Ovary (tissue), 9 donors: Measurements from ENCODE around the gene HRAS. TPM values are rescaled to one million over a fixed set of nuclear protein-coding genes. Genes with fewer than 3 reads are reported as not detected.

Experiments
- DNase-seq, 5 donors: peaks; one replicate each; pipeline ENCODE4 v3.0.0-alpha.2; 2019 to 2020
- H3K27ac ChIP-seq, 2 donors: fragments of 200-600 bp; one replicate each; pipeline versions ENCODE4 v1.5.1 to v1.8.0; 2019 to 2022
- H3K27me3 ChIP-seq: fragments of 200-600 bp; one replicate; pipeline ENCODE4 v1.8.0; 2022
- H3K36me3 ChIP-seq: fragments of 200-600 bp; sonication (generic); one replicate; pipeline ENCODE4 v1.5.1; 2019
- H3K4me1 ChIP-seq: one replicate; pipeline ENCODE4 v1.8.1; 2013; ENCODE audit warnings: mild to moderate bottlenecking, moderate library complexity; ENCODE audit not compliant: insufficient read depth
- H3K4me3 ChIP-seq: fragments of 200-600 bp; sonication (generic); one replicate; pipeline ENCODE4 v1.5.1; 2017
- H3K9me3 ChIP-seq, 2 donors: fragments of 200-600 bp in 1 of 2; sonication (generic) in 1 of 2; one replicate each; pipeline versions ENCODE4 v1.5.1 to v1.8.1; 2013 to 2019; ENCODE audit warnings: mild to moderate bottlenecking in 1 of 2, moderate library complexity in 1 of 2
- CTCF ChIP-seq, 3 donors: fragments of 450-650 bp in 2 of 3; fragments of 200-600 bp in 1 of 3; IDR thresholded peaks; one replicate each; pipeline versions ENCODE4 v1.5.1 to v1.8.0; 2016 to 2022; ENCODE audit warnings: antibody characterized with exemption in 3 of 3, mild to moderate bottlenecking in 1 of 3
- EP300 ChIP-seq: sonication (generic); formaldehyde crosslinking; IDR thresholded peaks from one replicate; pipeline ENCODE4 v1.6.1; 2017; ENCODE audit warnings: antibody characterized with exemption
- POLR2A ChIP-seq: fragments of 450-650 bp; IDR thresholded peaks from one replicate; pipeline ENCODE4 v1.6.1; 2017; ENCODE audit warnings: antibody characterized with exemption, mild to moderate bottlenecking, moderate library complexity
- WGBS, 3 donors: extraction: QIAGEN DNeasy Blood & Tissue Kit in 1 of 3; methylation state at CpG; one replicate each; pipeline versions ENCODE4 v1.1.5 to v1.1.7; 2013 to 2017; 5-methylcytosine and 5-hydroxymethylcytosine counted together
- intact Hi-C, 4 donors: fragments of 100-400 bp; cut with DNase I; formaldehyde crosslinking; loops; one replicate each; pipeline versions ENCODE4 v1.11.0 to v1.15.1; 2022 to 2023
- polyA plus RNA-seq, 2 donors: library from polyadenylated mRNA; stranded (reverse); fragments of 200-250 nt in 1 of 2; fragments of 350-450 nt in 1 of 2; fragmentation: Illumina TruSeq in 1 of 2; extraction: RNeasy Lipid Tissue Mini Kit (QIAGEN cat#74804) in 1 of 2; gene quantifications; one replicate each; pipeline ENCODE4 v1.2.3, GENCODE V29; 2013 to 2014
- total RNA-seq, 7 donors: library from RNA; depleted of rRNA in 2 of 7; stranded (reverse); fragments of >200 nt in 2 of 7; fragmentation: NEBNext Ultra II Directional in 3 of 7; extraction: Animal tissue kit (Norgen Biotek cat#: 25700) in 3 of 7; gene quantifications; one replicate each; pipeline versions ENCODE4 v1.1.0 to v1.2.4, GENCODE V29; 2016 to 2023
- donor health status: DM: no; HTN: no; CAD: no; lungs with moderate emphysema.
- donor health status: DM: no; HTN: no; CAD: no.
- donor health status: Bipolar disorder and iron deficiency.
- donor health status: DM: yes; HTN: yes; CAD: no.
- donor health status: DM: no; HTN: no; CAD: no.
- donor health status: DM: yes; HTN: yes; CAD: no.

The HRAS gene
- total and polyA plus RNA-seq, 9 donors = 4.3 to 49.6 (median 36.3) TPM

DNA sequence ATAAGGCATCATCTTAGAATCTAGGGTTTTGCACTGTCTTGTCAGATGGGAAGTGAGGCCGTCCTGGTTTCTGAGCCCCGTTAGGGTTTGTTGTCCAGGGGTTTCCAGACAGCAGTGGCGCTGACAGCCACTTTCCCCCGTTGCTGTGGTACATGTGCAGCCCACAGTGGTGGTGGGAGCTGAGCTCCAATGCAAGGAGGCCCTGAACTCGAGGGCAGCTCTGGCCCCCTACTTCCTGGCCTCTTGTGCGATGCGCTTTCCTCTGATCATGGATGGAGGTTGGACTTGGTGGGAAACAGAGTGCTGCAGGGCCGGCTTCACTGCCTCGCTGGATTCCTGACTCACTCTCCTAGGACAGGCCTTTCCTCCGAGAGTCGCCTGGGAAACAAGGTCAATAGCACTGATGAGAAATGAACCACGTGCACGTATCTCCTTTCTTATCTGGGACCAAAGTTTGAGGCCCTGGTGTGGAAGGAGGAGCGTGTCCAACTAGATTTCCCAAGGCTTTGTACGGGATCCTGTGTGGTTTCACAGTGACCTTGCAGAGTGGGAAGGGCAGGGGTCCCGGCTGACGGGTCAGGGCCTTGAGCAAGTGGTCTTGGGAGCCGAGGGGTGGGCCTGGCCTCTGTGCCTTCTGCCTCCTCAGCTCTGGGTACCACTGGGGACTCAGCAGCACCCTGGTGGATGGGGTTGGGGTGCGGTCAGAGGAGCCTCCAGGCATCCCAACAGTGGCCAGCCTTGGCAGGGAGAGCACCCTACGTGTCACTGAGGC is 44.6 kb upstream of the HRAS start:
- H3K4me1 ChIP-seq = peaks cover 21% of the 10 kb centered on the region
- TF ChIP-seq POLR2A = no peak
- TF ChIP-seq CTCF (IDR thresholded peaks at IDR 0.05) = no peak
- TF ChIP-seq EP300 = no peak
- intact Hi-C loops = no loop called here
- no peaks in the 10 kb centered on the region for H3K27me3 ChIP-seq
- H3K4me3 ChIP-seq = no peak overlapping the region
- H3K36me3 ChIP-seq = peaks cover 2% of the 10 kb centered on the region
- no peak for DNase-seq
- no peak overlapping the region for H3K27ac ChIP-seq
- WGBS, 3 donors = 49 to 69% (median 51%) methylated on average over 20 of the region's 20 CpGs
- no peaks in the 10 kb centered on the region for H3K9me3 ChIP-seq

DNA sequence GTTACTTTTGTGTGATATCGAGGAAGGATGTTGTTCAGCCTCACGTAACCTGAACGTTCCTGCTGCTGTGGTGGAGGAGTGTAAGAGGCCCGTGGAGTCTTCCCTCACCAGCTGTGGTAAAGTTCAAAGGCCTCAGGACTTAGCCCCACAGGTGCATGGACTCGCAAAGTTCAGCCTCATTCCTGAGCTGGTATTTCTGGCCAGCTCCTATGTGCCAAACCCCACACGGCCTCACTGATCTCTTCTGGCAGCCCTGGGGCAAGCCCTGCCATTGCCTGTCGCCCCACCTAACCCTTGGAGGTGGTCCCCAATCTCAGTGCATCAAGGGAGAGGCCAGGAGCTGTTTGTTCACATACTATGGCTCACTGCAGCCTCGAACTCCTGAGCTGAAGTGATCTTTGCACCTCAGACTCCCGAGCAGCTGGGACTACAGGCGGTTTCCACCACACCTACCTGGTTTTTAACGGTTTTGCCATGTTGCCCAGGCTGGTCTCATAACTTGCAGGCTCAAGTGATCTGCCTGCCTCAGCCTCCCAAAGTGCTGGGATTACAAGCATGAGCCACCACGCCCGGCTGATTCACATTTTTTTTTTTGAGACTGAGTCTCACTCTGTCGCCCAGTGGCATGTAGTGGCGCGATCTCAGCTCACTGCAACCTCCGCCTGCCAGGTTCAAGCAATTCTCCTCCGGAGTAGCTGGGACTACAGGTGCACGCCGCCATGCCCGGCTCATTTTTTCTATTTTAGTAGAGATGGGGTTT is 43.1 kb upstream of the HRAS start:
- Histone ChIP-seq H3K27me3 (no peaks in the 10 kb centered on the region), H3K9me3 (no peaks in the 10 kb centered on the region), H3K27ac (no peak overlapping the region), H3K36me3 (peaks cover 2% of the 10 kb centered on the region), H3K4me1 (peaks cover 25% of the 10 kb centered on the region), H3K4me3 (no peak overlapping the region)
- WGBS, 3 donors = 66 to 75% (median 68%) methylated on average over 21 of the region's 21 CpGs
- TF ChIP-seq POLR2A (no peak), EP300 (no peak), CTCF (IDR thresholded peaks at IDR 0.05) (no peak)
- no peak for DNase-seq
- intact Hi-C loops = no loop called here

- 27 to 46% (median 30%) methylated on average over 6 of the region's 6 CpGs for whole genome bisulfite sequencing, 3 donors
- H3K27ac ChIP-seq = no peak overlapping the region
- intact Hi-C loops = no loop called here
- H3K36me3 ChIP-seq = peaks cover 2% of the 10 kb centered on the region
- peak overlapping the region; percentile 80 for H3K4me3 ChIP-seq
- H3K4me1 ChIP-seq = peaks cover 25% of the 10 kb centered on the region
- no peak for DNase-seq
- TF ChIP-seq CTCF (IDR thresholded peaks at IDR 0.05) (no peak), POLR2A (no peak)
- no peaks in the 10 kb centered on the region for H3K9me3 ChIP-seq
- H3K27me3 ChIP-seq = no peaks in the 10 kb centered on the region
Observed at GRCh38 chr11:577611-577894, 42.2 kb upstream of the HRAS start.

- intact Hi-C loops = no loop called here
- Histone ChIP-seq H3K27ac (no peak overlapping the region), H3K27me3 (no peaks in the 10 kb centered on the region), H3K36me3 (peaks cover 2% of the 10 kb centered on the region), H3K4me1 (peaks cover 25% of the 10 kb centered on the region), H3K4me3 (peak overlapping the region; percentile 80), H3K9me3 (no peaks in the 10 kb centered on the region)
- DNase-seq = peak in 2 of 5 donors; percentile 52 to 53
- TF ChIP-seq EP300 = no peak
- TF ChIP-seq CTCF (IDR thresholded peaks at IDR 0.05) = no peak
- TF ChIP-seq POLR2A = no peak
- WGBS, 3 donors = 1 to 2% (median 1%) methylated on average over 28 to 48 of the region's 48 CpGs
Observed at GRCh38 chr11:576811-577610, 41.6 kb upstream of the HRAS start.
